Esophagus squamous epithelium (tissue), 5 donors: ENCODE data around the gene NPY4R. TPM values are rescaled to one million over a fixed set of nuclear protein-coding genes. Genes with fewer than 3 reads are reported as not detected.
"Not testable (repeated sequence)": the region's sequence is repeated elsewhere in the genome, so short reads cannot be mapped to it uniquely, and the experiment has no call there.

Experiments used
- DNase-seq: peaks from one replicate; lab custom pipeline; 2025; lab: John Stamatoyannopoulos, UW
- H3K27ac ChIP-seq, 4 donors: fragments of 200-600 bp; sonication (generic); one replicate each; pipeline ENCODE4 v1.5.1; 2016 to 2019; ENCODE audit warnings: mild to moderate bottlenecking in 1 of 4
- H3K27me3 ChIP-seq, 4 donors: fragments of 200-600 bp; sonication (generic); 1 replicate in 3 of 4; 2 replicates in 1 of 4; pipeline versions ENCODE4 v1.5.1 to v1.6.0; 2017 to 2021; ENCODE audit warnings: antibody characterized with exemption in 1 of 4
- H3K36me3 ChIP-seq, 3 donors: fragments of 200-600 bp; sonication (generic); one replicate each; pipeline ENCODE4 v1.5.1; 2016 to 2019
- H3K4me1 ChIP-seq, 3 donors: fragments of 200-600 bp; sonication (generic); one replicate each; pipeline ENCODE4 v1.5.1; 2017 to 2019
- H3K4me3 ChIP-seq, 4 donors: fragments of 200-600 bp; sonication (generic); 1 replicate in 3 of 4; 2 replicates in 1 of 4; pipeline ENCODE4 v1.5.1; 2016 to 2019; ENCODE audit warnings: mild to moderate bottlenecking in 2 of 4, moderate library complexity in 1 of 4
- H3K9me3 ChIP-seq, 3 donors: fragments of 200-600 bp; sonication (generic); one replicate each; pipeline ENCODE4 v1.5.1; 2016 to 2019
- WGBS, 2 donors: methylation state at CpG; one replicate each; pipeline ENCODE4 v1.1.5; 2018; 5-methylcytosine and 5-hydroxymethylcytosine counted together
- intact Hi-C: fragments of 100-400 bp; cut with DNase I; formaldehyde crosslinking; loops from one replicate; pipeline ENCODE4 v1.15.0; 2022
- total RNA-seq, 4 donors: library from RNA; depleted of rRNA; stranded (reverse); fragments of >200 nt; gene quantifications; one replicate each; pipeline ENCODE4 v1.1.0, GENCODE V29; 2016
- donor health status: DM: yes; HTN: yes; CAD: no.

NPY4R gene
- total RNA-seq, 4 donors from 2014 or later = not detected

GRCh38 chr10:46412665-46413064, 53.1 kb downstream of the NPY4R start:
- DNase-seq, H3K9me3 ChIP-seq, H3K4me1 ChIP-seq, H3K27me3 ChIP-seq, H3K27ac ChIP-seq, intact Hi-C loops, H3K36me3 ChIP-seq, H3K4me3 ChIP-seq: not testable (repeated sequence)
- no CpG with 5 or more reads among the region's 5 CpGs for WGBS, 2 donors

- DNase-seq, intact Hi-C loops, H3K9me3 ChIP-seq: not testable (repeated sequence)
These were observed 54.6 kb downstream of the NPY4R start for GRCh38 chr10:46411123-46411522.

More at GRCh38 chr10:46411123-46411522, 54.6 kb downstream of the NPY4R start:
- not testable (repeated sequence) for H3K4me3 ChIP-seq, H3K36me3 ChIP-seq, H3K27ac ChIP-seq, H3K4me1 ChIP-seq, H3K27me3 ChIP-seq

Other genes starting within 250 kb of the NPY4R start
- not detected for gene ANTXRL, start 179.0 kb downstream of the NPY4R start, total RNA-seq
- 100 to 1,000 TPM; 247 to 351 (median 300) TPM for gene ANXA8L1, start 90.2 kb downstream of the NPY4R start, total RNA-seq
- gene GPRIN2, start 90.7 kb upstream of the NPY4R start, total RNA-seq = 1 to 10 TPM; 7.6 to 8.3 (median 8.1) TPM
- gene SYT15, start 113.2 kb upstream of the NPY4R start, total RNA-seq = 1 to 10 TPM in 2 of 4 donors, under 1 TPM in 2; 0.31 to 2.7 (median 1.0) TPM